Measurements from ENCODE around the gene EYS.

GRCh38 chr6:63881791-63882190 is 1825.2 kb downstream of the EYS start:
- TF ChIP-seq USF2 (IDR thresholded peaks at IDR 0.05; ENCODE audit: borderline replicate concordance, low read depth, low read length) (no peak), RFX5 (IDR thresholded peaks at IDR 0.05; ENCODE audit: low read length) (no peak), TAF1 (IDR thresholded peaks at IDR 0.05; ENCODE audit: borderline replicate concordance, low read depth, low read length) (no peak)

Measured in SK-N-SH (cell line).